H1 (cell line): Measurements from ENCODE around the gene ITGA11.

Source experiments
- EZH2 ChIP-seq: fragments of 200-600 bp; sonication (generic); IDR thresholded peaks from 2 replicates; pipeline ENCODE4 v1.7.1; 2012; ENCODE audit warnings: low read depth, mild to moderate bottlenecking, moderate library complexity, low read length, inconsistent platforms; ENCODE audit not compliant: severe bottlenecking
- NRF1 ChIP-seq: IDR thresholded peaks from 2 replicates; pipeline ENCODE4 v1.6.1; 2011; ENCODE audit warnings: mild to moderate bottlenecking, low read depth, low read length, improper control_type of control experiment
- POLR2A ChIP-seq, 2 experiments: IDR thresholded peaks; 1 replicate in 1 of 2; 2 replicates in 1 of 2; pipeline ENCODE4 v1.6.1; 2011; ENCODE audit warnings: low read depth in 2 of 2, low read length in 2 of 2, mild to moderate bottlenecking in 2 of 2; ENCODE audit errors: control extremely low read depth in 1 of 2
- RNF2 ChIP-seq: fragments of 200-900, 300-1000 bp; sonication (generic); IDR thresholded peaks from 2 replicates; pipeline ENCODE4 v1.7.1; 2016; ENCODE audit warnings: borderline replicate concordance, low read depth, mild to moderate bottlenecking, antibody characterized with exemption, low read length; ENCODE audit not compliant: poor library complexity, severe bottlenecking; ENCODE audit errors: missing control alignments
- SRF ChIP-seq: IDR thresholded peaks from 2 replicates; pipeline ENCODE4 v1.6.1; 2011; ENCODE audit warnings: mild to moderate bottlenecking, low read depth, low read length, moderate library complexity

GRCh38 chr15:68470976-68471375 is 39.0 kb upstream of the ITGA11 start:
- TF ChIP-seq POLR2A (IDR thresholded peaks at IDR 0.05; ENCODE audit: control extremely low read depth in 1 of 2, low read depth in 2 of 2, low read length in 2 of 2): no peak
- no peak for TF ChIP-seq SRF
- no peak for TF ChIP-seq NRF1
- TF ChIP-seq RNF2: no peak
- TF ChIP-seq EZH2: no peak
